GM12872 (cell line): ENCODE results near the gene GATAD2B.

Experiments
- CTCF ChIP-seq: IDR thresholded peaks from 3 replicates; pipeline ENCODE4 v1.5.1; 2011; ENCODE audit warnings: low read depth, mild to moderate bottlenecking, low read length, moderate library complexity; ENCODE audit not compliant: insufficient read depth

Gene GATAD2B

GRCh38 chr1:153883223-153883622, 39.5 kb downstream of the GATAD2B start:
- no peak for TF ChIP-seq CTCF

GRCh38 chr1:153882296-153882912, 40.4 kb downstream of the GATAD2B start:
- TF ChIP-seq CTCF, result no peak

- no peak for TF ChIP-seq CTCF
Measured at GRCh38 chr1:153881751-153882150, 41.0 kb downstream of the GATAD2B start.

- no peak for TF ChIP-seq CTCF
Measured at GRCh38 chr1:153880962-153881361, 41.8 kb downstream of the GATAD2B start.

GRCh38 chr1:153880024-153880423, 42.7 kb downstream of the GATAD2B start:
- TF ChIP-seq CTCF, result no peak

GRCh38 chr1:153877112-153877511, 45.7 kb downstream of the GATAD2B start:
- no peak for TF ChIP-seq CTCF

GRCh38 chr1:153872934-153873333, 49.8 kb downstream of the GATAD2B start:
- no peak for TF ChIP-seq CTCF
